Measurements from ENCODE around the gene FBXO34.

The FBXO34 gene

GRCh38 chr14:55399183-55399582 is 128.0 kb downstream of the FBXO34 start:
- Histone ChIP-seq H3K27me3 (ENCODE audit: control insufficient read depth, insufficient read depth, low read length) (no peaks in the 10 kb centered on the region), H3K27ac (no peak overlapping the region), H3K36me3 (ENCODE audit: control insufficient read depth, insufficient read depth, low read length) (no peaks in the 10 kb centered on the region), H2AFZ (no peak overlapping the region), H3K4me2 (ENCODE audit: low read length) (no peak overlapping the region), H3K79me2 (peaks cover 13% of the 10 kb centered on the region), H3K9ac (no peak overlapping the region), H3K4me1 (no peaks in the 10 kb centered on the region), H3K4me3 (ENCODE audit: low read depth, low read length) (no peak overlapping the region), H3K9me3 (ENCODE audit: control insufficient read depth, low read length) (no peaks in the 10 kb centered on the region)
- no peak for TF ChIP-seq CTCF (IDR thresholded peaks at IDR 0.05)

- no peak for TF ChIP-seq CTCF (IDR thresholded peaks at IDR 0.05)
- H3K4me2 ChIP-seq (ENCODE audit: low read length), result no peak overlapping the region
- no peaks in the 10 kb centered on the region for H3K4me1 ChIP-seq
- H3K27ac ChIP-seq, result no peak overlapping the region
- no peak overlapping the region for H3K4me3 ChIP-seq (ENCODE audit: low read depth, low read length)
- H3K27me3 ChIP-seq (ENCODE audit: control insufficient read depth, insufficient read depth, low read length), result no peaks in the 10 kb centered on the region
- no peaks in the 10 kb centered on the region for H3K9me3 ChIP-seq (ENCODE audit: control insufficient read depth, low read length)
- no peaks in the 10 kb centered on the region for H3K36me3 ChIP-seq (ENCODE audit: control insufficient read depth, insufficient read depth, low read length)
- no peak overlapping the region for H3K9ac ChIP-seq
- no peak overlapping the region for H2AFZ ChIP-seq
- peaks cover 13% of the 10 kb centered on the region for H3K79me2 ChIP-seq
These were observed 128.6 kb downstream of the FBXO34 start for GRCh38 chr14:55399852-55400251.

- no peaks in the 10 kb centered on the region for H3K4me1 ChIP-seq
- H2AFZ ChIP-seq, result no peak overlapping the region
- H3K9ac ChIP-seq, result no peak overlapping the region
- H3K4me3 ChIP-seq (ENCODE audit: low read depth, low read length), result no peak overlapping the region
- no peaks in the 10 kb centered on the region for H3K27me3 ChIP-seq (ENCODE audit: control insufficient read depth, insufficient read depth, low read length)
- no peak overlapping the region for H3K4me2 ChIP-seq (ENCODE audit: low read length)
- no peak overlapping the region for H3K27ac ChIP-seq
- peaks cover 16% of the 10 kb centered on the region for H3K79me2 ChIP-seq
- H3K36me3 ChIP-seq (ENCODE audit: control insufficient read depth, insufficient read depth, low read length), result no peaks in the 10 kb centered on the region
- no peaks in the 10 kb centered on the region for H3K9me3 ChIP-seq (ENCODE audit: control insufficient read depth, low read length)
- TF ChIP-seq CTCF (IDR thresholded peaks at IDR 0.05), result no peak
These were observed 130.5 kb downstream of the FBXO34 start for GRCh38 chr14:55401751-55402150.

All from parathyroid adenoma (tissue), 2 donors.